NCI-H187 treated with DMSO at 0.1 percent for 48 hours (cell line): ENCODE results near the gene TBX4.
"Not testable (repeated sequence)": the region's sequence is repeated elsewhere in the genome, so short reads cannot be mapped to it uniquely, and the experiment has no call there.

Experiments used
- DNase-seq: peaks from one replicate; lab custom pipeline; 2025; lab: John Stamatoyannopoulos, UW

Gene TBX4

DNA sequence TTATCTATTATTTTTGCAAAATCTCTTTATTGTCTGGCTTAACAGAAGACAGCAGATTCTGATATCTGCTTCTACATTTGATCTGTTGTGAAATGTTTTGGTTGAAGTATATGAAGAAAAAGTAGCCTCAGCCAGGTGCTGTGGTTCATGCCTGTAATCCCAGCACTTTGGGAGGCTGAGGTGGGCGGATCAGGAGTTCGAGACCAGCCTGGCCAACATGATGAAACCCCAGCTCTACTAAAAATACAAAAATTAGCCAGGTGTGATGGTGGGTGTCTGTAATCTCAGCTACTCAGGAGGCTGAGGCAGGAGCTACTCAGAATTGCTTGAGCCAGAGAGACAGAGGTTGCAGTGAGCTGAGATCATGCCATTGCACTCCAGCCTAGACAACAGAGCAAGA, 75.2 kb downstream of the TBX4 start:
- DNase-seq: not testable (repeated sequence)

DNA sequence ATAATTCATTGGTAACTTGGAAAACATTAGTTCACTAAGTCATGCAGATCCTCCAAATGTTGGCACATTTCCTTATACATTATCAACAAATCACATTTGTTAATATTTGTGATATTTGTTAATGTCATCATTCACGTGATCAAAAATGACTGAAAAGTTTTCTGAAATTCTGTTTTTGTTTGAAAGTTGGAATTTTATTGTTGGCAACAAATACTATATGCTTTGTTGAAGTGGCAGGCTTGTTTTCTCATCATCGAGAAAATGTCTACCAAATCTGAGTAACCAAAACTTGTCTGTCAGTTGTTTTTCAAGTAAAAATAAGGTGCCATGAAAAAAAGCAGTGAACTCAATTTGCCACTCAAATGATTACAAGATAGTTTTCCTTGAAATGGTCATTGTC, 75.9 kb downstream of the TBX4 start:
- DNase-seq: no peak

DNA sequence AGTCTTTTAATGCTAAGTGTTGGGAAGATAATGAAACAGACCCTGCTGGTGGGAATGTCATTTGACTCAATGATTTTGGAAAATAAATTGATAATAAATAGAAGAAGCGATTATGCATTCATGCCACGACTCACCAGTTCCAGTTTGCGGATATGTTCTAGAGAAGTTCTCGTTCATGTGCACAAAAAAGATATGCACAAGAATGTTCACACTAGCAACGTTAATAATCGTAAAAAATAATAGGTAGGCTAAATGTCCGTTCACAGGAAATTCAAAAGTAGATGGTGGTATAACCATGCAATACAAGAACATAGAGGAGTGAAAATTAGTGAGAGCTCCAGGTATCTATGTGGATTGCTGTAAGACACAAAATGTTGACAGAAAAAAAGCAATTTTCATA, 79.0 kb downstream of the TBX4 start:
- DNase-seq: no peak

DNA sequence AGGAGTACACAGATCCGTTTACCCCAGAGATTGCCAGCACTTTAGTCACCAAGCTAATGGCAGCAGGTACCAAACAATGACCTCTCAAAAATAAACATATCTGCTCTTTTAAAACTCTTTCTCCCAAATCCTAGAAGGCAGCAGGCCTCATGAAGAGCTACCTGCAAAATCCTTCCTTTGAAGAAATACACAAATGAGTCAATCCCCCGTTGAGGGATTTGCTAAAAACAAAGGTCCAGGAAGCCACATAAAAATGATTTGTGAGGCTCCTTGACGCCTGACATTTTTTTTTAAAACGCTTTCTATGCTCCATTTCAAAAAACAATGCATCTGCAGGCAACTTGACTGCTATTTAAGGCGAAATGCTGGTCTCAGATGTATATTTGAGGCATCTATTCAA, 80.6 kb downstream of the TBX4 start:
- peak; percentile 11 for DNase-seq

DNA sequence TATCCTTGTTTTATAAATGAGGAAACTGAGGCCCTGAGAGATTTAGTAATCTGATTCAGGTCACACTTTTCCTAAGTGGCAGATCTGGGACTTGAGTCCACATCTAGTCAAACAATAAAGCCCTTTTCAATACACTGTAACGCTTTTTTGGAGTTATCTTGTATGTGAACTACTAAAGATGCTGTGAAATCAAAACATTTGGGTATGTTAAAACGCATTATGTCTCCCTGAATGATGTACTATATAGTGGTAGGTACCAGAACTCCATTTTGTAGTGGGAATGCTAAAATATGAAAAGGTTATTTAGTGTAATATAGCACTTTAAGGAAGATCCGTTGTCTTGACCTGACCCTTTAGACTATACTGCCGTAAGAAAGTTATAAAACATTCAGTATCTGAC, 81.6 kb downstream of the TBX4 start:
- no peak for DNase-seq

DNA sequence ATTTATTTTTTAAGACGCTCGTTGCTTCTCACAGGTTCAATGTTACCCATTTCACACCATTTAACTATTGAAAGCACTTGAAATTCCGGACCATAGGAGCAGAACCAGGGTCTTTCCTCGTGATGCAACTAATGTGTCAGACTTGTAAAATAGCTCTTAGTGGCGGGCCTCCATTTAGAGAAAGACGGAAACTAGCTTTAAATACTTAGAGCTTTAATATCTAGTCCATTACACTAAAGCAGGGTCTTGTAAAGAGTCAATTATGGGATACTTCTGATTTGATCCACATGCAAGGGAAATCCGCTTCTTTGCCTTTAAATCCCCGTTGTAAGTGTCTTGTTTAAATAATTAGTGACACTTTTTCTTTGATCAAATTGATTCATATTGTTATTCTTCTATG, 82.2 kb downstream of the TBX4 start:
- no peak for DNase-seq
